Measurements from ENCODE around the gene UBXN11.
"Not testable (repeated sequence)": the region's sequence is repeated elsewhere in the genome, so short reads cannot be mapped to it uniquely, and the experiment has no call there.

The UBXN11 gene

DNA sequence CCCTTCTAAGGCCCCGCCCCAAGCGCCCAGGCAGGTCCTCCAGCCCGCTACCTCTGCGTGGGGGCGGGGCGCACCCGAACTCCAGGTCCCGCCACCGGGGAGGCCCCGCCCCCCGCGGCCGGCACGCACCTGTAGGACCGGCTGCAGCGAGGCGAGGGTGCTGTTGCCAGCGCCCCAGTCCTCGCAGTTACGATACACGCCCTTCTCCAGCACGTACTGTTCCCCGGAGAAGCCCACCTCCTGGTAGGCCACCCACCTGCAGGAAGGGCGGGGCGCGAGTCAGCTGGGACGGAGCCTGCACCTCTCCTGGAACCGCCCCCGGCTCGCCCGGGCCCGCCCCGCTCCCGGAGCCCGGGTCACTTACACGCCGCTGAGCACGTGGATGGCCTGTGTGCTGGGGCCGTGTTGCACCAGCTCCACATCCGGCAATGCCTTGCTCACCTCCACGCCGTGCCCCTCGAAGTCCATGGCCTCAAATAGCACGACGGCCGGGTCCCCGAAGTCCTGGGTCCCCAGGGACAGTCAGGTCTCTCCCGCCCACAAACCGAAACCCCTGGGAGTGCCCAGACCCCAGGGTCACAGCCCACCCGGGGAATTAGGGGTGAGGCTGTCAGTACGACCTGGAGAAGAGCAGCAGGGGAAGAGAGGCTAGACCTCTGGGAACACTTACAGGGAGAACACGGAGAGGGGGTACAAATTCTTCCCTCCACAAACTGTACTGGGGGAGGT is 30.2 kb upstream of the UBXN11 start:
- DNase-seq = peak in 2 of 14 donors; percentile 5 to 14

DNA sequence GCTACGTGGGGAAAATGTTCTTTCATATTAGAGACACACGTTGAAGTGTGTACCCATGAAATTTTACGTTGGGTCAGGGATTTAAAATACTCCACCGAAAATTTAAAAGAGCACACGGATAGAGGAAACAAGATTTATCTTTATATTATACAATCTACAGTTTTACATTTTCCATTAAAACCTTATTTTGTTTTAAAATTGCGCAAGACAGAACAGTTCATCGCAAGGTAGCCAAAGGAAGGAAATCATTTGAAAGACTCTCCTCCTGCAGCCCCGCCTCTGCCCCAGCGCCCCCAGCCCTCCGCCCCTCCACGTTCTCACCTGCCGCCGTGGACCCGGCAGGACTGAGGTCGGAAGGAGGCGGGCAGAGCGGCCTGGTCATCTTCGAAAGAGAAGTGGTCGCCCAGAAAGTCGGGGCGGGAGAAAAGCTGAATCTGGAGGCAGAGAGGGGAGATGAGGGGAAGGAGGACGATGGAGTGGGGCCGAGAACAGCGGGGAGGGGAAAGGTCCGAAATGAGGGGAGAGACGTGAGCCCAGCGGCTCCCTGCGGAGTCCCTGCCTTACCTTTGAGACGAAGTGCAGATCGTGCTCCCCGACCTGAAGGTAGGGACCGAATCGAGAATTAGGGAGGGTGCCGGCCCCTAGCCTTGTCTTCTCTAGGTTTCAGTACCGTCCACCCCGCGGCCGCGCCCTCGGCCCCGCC is 29.5 kb upstream of the UBXN11 start:
- DNase-seq = peak in 1 of 14 donors; percentile 10

DNA sequence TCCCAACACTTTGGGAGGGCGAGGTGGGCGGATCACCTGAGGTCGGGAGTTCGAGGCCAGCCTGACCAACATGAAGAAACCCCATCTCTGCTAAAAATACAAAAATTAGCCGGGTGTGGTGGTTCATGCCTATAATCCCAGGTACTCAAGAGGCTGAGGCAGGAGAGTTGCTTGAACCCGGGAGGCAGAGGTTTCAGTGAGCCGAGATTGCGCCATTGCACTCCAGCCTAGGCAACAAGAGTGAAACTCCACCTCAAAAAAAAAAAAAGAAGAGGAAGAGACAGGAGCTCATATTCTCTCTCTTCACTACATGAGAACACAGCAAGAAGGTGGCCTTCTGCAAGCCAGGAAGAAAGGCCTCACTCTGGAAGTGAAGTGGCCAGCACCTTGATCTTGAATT is 26.9 kb upstream of the UBXN11 start:
- DNase-seq = not testable (repeated sequence)

DNA sequence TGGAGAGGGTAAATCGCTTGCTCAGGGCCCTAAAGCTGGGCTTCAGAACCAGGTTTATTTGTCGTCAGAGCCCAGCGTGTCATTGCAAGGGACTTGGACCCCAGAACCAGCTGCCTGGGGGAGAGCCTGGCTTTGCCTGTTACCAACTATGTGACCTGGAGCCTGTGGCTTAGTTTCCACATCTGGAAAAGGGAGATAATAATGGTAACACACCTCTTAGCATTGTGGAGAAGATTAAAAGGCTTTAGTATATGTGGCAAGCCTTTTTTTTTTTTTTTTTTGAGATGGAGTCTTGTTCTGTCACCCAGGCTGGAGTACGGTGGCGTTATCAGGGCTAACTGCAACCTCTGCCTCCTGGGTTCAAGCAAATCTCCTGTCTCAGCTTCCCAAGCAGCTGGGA is 23.8 kb upstream of the UBXN11 start:
- no peak for DNase-seq

DNA sequence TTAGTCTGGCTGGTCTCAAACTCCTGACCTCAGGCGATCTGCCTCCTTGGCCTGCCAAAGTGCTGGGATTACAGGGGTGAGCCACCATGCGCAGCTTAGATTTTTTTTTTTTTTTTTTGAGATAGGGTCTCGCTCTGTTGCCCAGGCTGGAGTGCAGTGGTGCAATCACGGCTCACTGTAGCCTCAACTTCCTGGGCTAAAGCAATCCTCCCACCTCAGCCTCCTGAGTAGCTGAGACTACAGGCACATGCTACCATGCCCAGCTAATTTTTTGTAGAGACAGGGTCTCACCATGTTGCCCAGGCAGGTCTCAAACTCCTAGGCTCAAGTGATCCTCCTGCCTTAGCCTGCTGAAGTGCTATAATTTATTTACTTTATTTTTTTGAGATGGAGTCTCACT is 22.9 kb upstream of the UBXN11 start:
- not testable (repeated sequence) for DNase-seq

DNA sequence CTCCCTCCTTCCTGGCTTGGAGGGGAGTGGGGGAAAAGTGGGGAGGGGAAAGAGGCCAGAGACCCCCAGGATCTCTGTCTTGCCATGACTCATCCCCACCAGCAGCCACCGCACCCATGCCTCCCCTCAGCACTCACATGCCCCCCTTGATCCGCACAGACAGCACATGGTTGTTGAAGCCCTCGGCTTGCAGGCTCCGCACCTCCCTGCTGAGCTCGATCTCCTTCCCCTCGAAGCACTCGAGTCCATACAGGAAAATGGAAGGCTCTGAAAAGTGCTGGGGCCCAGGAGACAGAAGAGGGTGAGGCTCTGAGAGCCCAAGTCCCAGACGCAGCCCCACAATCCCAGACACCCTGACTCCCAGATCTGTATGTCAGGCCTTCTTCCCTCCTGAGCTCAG is 22.2 kb upstream of the UBXN11 start:
- DNase-seq = no peak

DNA sequence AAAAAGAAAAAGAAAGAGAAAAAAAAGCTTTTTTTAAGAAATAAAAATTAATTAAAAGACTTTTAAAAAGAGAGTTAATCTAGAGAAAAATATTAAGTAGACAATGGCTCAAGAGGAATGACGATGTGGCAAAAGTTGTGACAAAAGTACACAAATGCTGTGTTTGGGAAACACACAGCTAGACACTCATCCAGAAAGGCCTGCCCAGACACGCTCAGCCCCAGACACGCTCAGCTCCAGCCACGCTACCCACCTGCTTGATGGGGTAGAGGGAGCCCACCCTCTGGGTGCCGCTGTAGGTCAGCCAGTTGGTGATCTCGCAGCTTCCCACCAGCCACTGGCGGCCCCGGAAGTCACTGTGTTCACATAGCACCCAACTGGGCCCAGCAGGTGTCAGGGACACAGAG is 21.5 kb upstream of the UBXN11 start:
- DNase-seq = no peak

DNA sequence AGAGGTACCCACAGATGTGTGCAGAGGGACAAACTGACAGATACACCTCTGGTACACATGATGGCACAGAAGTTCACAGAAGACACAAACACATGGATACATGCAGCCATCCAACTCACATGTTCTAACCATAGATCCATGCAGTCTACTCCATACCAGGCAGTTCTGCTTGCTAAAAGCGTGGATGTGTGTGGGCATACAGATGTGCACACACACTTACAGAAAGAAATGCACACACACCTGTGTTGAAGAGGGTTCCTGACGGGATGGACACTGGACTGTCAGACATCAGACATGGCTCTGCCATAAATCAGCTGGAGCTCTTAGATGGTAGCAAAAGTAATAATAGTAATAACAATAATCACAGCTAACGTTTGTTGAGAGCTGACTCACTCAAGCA is 18.1 kb upstream of the UBXN11 start:
- no peak for DNase-seq

DNA sequence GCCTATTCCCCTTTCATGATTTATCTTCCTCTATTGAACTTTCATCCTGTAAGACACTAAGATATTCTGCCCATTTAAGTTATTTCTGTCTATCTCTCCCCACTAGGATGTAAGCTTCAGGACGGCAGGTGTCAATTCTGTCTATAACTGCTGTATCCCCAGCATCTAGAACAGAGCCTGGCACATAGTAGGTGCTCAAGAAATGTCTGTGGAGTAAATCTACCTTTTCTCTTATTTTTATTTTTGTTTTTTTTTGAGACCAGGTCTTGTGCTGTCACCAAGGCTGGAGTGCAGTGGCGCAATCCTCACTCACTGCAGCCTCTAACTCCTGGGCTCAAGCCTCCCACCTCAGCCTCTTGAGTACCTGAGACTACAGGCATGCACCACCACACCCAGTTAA is 16.9 kb upstream of the UBXN11 start:
- no peak for DNase-seq

DNA sequence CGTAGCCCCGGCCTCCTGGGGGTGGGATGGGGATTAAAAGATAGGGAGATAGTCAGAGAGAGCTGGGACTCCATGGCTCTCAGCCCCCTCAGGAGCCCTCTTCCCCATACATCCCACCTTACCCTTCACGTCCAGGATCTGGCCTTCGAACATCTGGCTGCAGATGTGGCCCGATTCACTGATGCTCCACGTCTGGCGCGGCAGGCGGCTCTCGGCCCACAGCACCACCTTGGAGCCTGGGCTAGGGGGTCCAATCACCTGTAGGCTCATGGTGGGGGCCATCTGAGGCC is 15.6 kb upstream of the UBXN11 start:
- DNase-seq = no peak

DNA sequence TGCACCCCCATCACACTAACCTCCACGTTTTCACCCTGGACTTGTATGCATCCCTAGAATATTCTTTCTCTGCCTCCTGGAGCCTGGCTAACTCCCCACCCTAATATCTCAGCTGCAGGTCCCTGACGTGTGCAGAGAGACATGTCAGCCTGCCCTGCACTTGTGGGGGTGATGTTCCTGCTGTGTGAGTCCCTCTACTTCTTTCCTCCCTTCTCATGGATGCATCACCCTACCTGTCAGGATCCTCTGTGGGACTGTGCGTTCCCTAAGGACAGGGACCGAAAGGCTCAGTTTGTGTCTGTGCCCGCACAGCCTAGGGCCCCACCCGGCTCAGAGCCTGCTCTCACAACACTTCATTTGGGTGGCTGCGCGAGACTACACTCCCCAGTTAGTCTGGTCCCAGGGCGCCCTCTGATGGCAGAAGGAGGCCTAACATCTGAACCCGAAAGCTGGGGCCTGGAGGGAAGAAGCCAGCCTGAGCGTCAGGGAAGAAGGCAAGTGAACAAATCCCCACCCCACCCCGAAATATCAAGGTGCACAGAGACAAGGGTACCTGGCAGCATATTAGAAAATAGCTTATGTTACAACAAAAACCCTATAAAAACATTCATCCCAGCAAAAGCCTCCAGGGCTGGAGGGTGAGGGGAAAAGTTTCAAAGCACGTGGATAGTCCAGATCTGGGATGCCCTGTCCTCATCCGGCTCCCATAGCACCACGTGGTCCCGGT is 15.0 kb upstream of the UBXN11 start:
- peak; percentile 23 to 87 (median 68) for DNase-seq

DNA sequence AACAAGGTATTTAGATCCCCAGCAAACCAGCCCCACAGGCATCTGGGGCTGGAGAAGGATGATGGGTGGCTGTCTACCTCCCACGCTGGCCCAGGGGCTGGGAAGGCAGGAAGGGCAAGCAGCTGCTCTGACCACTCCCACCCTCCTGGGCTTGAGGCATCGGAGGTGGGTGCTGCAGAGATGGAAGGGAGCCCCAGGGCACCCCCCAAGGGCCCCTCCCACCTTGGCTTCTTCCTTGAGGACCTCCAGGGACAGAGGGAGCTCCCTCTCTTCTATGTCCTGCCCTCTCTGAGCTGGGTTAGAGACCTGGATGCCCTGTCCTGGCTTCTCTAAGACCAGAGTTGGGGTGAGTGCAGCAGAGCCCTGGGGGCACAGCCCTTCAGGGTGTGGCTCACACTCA is 14.5 kb upstream of the UBXN11 start:
- DNase-seq = no peak

DNA sequence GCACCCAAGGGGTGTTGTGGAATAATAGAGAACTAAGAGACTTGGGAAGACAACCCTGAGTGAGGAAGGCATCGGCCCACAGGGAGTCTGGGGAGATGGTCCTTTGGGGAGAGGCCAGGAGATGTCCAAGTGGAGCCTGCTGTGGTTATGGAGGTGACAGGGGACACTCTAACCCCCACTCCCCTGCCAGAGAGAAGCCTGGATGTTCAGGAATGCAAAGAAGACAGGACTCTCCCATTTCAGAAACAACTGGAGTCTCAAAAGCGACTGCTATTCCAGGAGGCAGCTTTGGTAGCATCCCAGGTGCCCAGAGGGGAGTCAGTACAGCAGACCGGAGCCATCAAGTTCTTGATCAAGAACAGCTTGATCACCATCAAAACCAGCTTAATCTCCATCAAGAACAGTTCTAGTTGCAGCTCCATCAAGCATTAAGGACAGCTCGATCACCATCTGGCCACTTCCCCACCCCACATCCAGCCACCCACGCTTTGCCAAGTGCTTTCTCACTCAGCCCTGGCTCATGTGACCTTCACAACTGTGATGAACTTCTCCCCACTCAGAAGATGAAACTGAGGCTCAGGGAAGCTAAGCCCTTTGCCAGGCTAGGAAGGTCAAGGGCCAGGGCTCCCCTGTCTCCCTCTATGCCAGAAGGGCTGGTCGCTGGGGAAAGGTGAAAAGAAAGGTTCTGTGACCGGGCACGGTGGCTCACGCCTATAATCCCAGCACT is 12.1 kb upstream of the UBXN11 start:
- DNase-seq = peak in 7 of 14 donors; percentile 2 to 29 (median 6)

DNA sequence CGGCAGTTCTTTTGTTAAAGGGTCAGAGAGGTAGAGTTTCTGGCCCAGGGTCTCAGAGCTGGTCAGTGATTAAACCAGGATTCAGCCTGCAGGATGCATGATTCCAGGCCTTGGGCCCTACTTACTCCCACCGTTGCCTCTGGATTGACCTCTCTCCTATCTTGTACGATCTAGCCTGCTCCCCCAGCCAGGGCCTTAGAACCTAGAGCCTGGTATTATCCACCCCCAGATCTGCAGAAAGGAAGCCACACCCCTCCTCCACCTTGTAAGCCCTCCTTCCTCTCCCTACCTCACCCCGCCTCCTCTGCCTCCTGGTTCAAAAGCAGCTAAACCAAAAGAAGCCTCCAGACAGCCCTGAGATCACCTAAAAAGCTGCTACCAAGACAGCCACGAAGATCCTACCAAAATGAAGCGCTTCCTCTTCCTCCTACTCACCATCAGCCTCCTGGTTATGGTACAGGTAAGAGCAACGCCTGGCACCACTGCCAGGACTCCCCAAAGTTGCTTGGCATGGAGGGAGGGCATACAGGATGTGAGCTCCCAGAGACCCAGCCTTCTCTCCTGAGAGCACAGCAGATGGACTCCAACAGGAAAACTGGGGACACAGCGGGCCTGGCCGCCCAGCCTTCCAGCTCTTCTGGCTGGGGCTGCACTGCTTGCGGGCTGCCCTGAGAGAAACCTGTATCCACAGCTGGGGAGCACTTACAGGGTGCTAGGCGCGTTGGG is 11.3 kb upstream of the UBXN11 start, which contains the start of gene CD52:
CD52 (plus strand) TSS at position 347 of the 726 bp plus-strand sequence; CDS start at position 407, 60 bp downstream.
- DNase-seq = no peak

DNA sequence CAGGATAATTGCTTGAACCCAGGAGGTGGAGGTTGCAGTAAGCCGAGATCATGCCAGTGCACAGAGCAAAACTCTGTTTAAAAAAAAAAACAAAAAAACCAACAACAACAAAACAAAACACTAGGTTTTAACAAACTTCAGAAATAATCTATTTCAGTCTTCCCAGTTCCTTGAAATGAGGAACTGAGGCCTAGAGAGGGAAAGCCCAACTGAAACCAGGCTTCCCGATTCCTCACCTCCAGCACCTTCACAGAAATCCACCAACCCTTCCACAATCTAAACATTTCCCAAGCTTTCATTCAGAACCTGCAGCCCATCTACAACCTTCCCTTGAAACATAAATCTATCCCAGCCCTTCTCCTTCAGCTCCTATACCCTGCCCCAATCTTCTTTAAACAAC is 10.7 kb upstream of the UBXN11 start:
- DNase-seq = no peak

DNA sequence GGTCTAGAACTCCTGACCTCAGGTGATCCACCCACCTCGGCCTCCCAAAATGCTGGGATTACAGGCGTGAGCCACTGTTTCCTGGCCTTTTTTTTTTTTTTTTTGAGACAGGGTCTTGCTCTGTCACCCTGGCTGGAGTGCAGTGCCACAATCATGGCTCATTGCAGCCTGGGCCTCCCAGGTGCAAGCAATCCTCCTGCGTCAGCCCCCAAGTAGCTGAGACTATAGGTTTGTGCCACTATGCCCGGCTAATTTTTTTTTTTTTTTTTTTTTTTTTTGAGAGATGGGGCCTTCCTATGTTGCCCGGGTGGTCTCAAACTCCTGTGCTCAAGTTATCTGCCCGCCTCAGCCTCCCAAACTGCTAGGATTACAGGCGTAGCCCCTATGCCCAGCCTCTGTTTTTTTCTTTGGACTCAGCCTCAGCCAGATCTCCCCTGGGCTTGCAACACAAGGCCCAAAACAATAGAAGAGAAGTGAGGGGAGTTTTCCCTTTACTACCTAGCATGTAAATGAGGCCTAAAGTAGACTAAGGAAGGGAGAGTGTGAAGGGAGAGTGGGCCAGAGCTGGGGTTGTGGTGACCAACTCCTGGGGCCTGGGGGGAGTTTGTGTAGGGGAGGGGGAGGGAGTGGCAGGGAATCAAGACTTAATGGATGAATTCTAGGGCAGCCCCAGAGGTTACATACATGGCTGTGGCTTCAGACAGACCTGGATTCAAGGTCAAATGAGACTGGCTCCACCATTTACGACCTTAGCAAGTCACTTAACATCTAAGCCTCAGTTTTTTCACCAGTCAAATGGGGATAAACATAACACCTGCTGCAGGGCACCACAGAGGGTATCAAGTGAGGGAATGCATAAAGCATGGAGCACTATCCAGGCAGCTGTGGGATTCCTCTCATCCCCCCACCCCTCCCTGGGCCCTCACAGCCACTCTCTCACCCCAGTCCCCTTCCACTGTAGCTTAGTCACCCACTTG is 9.7 kb upstream of the UBXN11 start:
- no peak for DNase-seq

DNA sequence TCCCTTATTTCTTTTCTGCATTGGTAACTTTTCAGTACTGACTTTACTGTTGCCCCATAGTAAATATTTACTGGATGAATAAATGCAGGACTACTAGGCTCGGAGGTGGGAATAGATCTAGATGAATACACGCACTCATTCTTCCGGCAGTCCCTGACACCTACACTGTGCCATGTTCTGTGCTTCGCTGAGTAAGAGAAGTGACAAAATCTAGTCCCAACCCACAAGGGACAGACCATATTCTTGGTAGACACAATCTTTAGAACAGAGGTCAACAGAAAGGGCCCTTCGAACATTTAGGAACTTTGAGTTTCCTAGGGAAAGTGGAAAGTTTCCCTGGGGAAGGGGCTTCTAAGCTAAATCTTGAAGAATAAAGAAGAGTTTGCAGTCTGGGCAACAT is 8.1 kb upstream of the UBXN11 start:
- no peak for DNase-seq

DNA sequence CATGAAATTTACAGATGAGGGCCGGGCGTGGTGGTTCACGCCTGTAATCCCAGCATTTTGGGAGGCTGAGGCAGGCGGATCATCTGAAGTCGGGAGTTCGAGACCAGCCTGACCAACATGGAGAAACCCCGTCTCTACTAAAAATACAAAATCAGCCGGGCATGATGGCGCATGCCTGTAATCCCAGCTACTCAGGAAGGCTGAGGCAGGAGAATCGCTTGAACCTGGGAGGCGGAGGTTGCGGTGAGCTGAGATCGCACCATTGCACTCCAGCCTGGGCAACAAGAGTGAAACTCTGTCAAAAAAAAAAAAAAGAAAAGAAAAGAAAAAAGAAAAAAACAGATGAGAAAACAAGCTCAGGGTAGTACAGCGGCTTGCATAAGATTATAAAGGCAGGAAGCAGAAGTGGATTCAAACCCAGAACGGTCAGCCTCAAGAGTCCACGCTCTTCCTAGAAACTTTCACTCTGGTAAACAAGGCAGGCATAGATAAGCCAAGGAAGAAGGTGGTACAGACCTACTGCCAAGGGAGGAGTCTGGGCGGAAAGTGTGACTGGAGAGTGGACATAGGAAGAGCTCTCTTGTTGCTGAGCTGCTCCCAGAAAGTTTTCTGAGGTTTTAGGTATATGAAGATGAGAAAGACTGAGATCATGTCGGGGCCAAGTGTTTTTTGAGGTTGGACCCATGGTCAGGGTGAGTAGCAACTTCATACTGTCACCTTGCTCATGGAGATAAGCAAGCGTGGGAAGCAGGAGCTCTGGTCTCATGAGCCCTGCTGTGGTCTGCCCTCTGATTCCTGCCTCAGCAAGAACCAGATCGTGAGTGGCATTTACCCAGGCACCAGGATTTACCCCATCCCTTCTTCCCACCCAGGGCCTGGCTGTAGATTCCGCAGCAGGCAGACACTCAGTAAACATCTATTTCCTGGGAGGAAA is 1.8 kb upstream of the UBXN11 start:
- DNase-seq = not testable (repeated sequence)

DNA sequence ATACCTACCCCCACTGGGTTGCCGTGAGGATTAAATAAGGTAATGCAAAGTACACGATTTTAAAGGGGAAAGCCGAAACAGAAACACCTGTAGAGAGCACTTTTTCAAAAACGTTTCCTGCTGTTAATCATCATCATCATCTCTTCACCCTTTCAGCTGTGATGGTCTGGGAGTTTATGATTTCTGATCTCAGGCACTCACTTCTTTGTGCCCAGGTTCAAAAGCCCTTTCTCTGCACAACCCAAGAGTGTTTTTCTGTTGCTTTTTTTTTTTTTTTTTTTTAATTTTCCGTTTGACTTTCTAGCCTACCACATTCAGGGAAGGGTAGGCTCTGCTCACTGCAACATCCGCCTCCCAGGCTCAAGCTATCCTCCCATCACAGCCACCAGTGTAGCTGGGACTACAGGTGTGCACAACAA is 936 bp upstream of the UBXN11 start:
- DNase-seq = no peak
